CD4-positive, alpha-beta T cell treated with Interleukin-4 for 1 hour (primary cell): ENCODE results near the gene AHNAK.
"Not testable (repeated sequence)": the region's sequence is repeated elsewhere in the genome, so short reads cannot be mapped to it uniquely, and the experiment has no call there.

ENCODE experiments used
- DNase-seq, 2 donors: peaks; one replicate each; pipeline ENCODE4 v3.0.0-alpha.2; 2020 to 2022

Gene AHNAK

DNA sequence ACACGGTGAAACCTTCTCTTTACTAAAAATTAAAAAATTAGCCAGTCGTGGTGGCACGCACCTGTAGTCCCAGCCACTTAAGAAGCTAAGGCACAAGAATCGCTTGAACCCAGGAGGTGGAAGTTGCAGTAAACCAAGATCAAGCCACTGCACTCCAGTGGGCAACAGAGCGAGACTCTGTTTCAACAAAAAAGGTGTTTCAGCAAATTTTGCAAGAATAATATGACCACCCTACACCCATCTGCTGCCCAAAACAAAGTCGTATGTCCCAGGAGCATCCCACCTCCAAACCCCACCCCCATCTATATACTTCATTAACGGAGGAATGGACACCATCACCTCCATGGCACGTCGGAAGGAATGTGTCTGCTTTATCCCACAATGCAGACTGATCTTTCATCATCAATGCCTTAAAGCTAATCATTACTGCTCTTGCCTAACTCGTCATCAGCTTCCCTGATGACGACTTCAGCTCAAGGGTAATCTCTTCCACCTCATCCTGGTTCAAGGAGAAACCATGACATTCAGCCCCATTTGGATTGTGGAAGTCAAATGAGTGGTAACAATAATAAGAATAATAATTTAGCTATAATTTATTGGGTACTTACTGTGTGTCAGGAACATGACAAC, 93.7 kb downstream of the AHNAK start:
- no peak for DNase-seq

DNA sequence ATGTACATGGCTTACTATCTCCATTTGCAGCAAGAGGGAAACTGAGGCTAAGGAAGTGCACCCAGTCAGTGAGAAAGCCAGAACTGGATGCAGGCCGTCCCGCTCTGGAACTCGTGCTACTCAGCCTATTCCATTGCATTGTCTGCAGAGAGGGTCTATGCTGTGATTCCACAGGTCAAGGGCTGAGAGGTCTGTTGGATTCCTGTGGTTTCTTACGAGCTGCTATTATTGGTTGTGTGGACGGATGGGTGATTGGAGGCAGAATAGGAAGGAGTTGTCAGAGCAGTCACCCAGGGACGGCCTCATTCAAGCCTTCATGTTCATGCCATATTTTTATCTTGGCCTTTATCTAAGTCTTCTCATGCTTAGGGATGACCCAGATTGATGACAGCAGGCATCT, 94.3 kb downstream of the AHNAK start:
- DNase-seq, result no peak

DNA sequence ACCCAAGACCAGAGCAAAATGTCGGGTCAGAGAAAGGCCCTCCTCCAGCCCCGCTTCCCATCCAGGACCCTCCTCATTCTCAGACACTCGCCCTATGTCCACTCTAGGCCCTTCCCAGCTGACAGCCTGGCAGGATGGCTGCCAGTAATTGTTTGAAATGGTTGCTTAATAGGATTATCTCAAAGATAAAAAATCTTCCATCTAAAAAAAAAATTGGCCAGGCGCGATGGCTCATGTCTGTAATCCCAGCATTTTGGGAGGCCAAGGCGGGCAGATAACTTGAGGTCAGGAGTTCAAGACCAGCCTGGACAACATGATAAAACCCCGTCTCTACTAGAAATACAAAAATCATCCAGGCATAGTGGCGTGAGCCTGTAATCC, 95.4 kb downstream of the AHNAK start:
- DNase-seq, result no peak

DNA sequence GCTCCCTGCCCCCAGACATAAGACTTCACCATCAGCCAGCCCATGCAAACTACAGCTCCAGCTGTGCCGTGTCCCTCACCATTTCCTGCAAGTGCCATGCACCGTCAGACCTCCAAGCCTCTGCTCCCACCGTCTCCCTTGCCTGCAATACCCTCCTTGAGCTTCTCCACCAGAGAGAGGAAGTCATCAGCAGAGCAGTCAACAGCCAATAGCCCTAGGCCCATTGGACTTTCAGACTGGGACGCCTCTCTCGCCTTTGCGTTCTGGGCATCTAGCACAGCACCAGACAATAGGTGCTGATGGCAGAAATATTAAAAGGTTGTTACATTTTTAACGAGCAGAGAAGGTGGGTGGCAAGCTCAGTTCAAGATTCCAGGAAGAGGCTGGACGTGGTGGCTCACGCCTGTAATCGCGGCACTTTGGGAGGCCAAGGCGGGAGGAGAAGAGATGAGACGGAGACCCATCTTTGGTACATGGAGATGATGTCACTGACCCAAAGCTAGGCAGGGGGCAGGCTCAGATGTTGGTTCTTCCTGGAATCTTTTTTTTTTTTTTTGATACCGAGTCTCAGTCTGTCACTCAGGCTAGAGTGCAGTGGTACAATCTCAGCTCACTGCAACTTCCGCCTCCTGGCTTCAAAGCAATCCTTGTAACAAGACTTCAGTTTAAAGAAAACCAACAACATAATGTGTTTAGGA, 95.9 kb downstream of the AHNAK start:
- DNase-seq, result peak in 1 of 2 donors; percentile 18

DNA sequence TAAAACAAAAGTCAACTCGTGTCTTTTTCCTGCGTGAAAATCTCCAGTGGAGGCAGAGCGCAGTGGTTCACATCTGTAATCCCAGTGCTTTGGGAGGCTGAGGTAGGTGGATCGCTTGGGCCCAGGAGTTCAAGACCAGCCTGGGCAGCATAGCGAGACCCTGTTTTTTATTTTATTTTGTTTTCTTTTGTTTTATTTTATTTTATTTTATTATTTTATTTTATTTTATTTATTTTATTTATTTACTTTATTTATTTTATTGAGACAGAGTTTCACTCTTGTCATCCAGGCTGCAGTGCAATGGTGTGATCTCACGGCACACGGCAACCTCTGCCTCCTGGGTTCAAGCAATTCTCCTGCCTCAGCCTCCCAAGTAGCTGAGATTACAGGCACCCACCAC, 96.7 kb downstream of the AHNAK start:
- not testable (repeated sequence) for DNase-seq

DNA sequence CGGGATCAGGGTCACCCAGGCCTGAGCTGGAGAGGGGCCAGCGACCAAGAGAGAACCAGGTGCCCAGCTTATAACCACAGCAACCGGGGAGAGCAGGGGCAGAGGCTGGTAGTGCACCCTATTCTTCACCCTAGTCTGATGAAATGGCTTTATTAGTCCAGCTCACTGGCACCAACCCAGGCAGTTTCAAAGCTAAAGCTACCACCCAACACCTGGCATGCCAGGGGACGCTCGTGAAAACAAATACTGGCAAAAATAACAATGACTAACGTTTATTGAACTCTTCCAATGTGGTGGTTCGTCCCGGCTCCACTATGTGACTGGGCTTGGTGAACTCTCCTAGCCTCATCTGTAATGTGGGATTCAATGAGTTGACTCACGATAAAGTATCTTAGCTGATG, 97.2 kb downstream of the AHNAK start:
- DNase-seq, result no peak

DNA sequence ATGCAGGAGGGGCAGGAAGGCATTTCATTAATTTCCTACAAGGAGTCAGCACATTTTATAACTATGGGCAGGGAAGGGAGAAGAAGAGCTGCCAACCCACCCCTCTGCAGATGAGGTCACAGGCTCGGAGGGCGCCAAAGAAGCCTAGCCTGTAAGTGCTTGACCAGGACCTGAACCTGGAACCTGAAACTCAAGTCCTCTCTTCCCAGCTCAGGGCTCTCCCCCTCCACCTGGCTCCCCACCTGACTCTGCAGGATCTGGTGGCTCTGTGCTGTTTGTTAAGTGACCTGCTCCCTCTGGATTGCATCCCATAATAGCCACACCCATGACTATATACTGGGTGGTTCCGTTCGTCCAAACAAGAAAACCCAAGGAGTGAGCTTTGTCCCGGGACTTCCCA, 100.5 kb downstream of the AHNAK start:
- no peak for DNase-seq

DNA sequence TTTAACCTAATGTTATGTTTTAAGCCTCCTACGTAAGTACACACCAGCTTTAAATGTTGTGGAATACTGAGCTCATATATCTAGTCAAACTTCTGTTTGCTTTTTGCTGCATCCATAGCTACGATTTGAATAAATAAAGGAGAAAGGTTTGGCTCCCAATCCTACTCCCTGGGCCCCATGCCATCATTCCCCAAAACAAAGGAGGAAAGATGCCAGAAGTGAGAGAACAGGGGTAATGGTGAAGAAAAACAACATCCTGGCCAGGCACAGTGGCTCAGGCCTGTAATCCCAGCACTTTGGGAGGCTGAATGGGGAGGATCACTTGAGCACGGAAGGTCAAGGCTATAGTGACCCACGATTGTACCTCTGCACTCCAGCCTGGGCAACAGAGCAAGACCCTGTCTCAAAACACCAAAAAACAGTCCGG, 101.3 kb downstream of the AHNAK start:
- DNase-seq, result no peak

DNA sequence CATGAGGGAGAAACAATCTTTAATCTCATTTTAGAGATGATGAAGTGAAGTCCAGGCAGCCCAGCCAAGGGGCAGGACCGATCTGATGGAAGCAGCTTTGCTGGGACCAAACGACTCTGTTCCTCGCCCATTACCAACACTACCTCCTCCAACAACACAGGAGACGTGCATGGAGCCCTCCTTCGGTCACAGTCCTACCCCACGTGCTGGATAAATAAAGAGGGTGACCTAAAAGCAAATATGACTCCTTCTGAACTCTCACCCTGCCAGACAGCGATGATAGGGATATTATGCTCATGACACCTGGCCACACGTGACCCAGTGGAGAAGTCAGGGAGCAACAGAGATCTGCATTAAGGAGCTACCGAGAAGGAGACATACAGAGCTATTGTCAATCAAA, 101.8 kb downstream of the AHNAK start:
- no peak for DNase-seq

DNA sequence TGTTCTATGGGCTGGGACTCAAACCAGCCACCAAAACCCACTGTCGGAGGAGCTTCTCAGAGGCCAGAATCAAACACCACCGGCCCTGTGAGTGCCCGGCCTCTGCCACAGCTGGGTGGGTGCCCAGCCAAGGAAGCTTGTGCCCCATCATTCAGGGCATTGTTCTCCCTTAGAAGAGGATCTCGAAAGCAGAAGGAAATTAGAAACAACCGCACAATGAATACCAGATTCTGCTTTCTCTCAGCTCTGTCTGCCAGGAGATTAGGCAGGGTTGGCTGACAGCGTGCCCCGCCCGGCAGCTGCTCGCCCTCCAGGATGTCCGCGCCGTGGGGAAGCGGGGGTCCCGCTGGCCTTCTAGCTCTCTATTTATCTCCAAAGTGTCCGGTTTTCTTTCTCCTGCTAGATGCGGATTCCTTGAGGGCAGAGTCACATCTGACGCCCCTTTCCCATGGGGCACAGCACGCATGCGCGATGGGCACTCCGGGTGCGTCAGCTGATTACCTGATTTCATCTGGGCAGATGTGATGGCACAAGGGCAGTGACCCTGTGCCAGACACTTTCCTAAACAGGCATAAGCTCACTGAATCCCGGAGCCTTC, 102.3 kb downstream of the AHNAK start:
- peak; percentile 13 to 62 for DNase-seq

DNA sequence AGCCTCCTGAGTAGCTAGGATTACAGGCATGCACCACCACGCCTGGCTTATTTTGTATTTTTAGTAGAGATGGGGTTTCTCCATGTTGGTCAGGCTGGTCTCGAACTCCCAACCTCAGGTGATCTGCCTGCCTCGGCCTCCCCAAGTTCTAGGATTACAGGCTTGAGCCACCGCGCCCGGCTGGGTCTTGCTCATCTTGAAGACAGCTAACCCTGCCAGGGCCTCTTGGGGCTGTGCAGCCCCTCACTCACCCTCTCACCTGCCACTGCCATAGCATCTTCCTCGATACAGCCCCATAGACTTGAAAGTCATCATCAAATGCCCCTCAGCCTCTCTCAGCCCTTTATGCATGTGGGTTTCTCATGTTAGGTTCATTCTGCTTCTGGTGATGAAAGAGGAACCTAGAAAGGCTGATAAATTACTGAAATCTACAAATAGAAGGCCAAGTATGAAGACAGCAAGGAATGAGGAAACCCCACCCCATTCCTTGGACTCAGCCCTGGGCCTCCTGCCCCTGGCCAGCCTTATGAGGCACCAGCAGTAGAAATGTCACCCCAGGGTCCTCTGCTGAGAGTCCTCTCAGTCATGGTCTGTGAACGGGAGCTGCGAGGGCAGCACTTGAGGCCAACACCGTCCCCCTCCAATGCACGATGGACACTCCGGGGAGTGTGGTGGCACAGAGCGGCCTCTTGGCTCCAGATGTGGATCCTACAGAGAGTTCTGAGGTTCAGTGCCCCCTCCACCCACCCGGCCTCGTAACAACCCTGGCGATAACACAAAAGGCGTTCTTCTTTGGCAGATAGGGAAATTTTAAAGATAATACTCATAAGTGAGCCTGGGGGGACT, 103.0 kb downstream of the AHNAK start:
- peak in 1 of 2 donors; percentile 18 for DNase-seq

DNA sequence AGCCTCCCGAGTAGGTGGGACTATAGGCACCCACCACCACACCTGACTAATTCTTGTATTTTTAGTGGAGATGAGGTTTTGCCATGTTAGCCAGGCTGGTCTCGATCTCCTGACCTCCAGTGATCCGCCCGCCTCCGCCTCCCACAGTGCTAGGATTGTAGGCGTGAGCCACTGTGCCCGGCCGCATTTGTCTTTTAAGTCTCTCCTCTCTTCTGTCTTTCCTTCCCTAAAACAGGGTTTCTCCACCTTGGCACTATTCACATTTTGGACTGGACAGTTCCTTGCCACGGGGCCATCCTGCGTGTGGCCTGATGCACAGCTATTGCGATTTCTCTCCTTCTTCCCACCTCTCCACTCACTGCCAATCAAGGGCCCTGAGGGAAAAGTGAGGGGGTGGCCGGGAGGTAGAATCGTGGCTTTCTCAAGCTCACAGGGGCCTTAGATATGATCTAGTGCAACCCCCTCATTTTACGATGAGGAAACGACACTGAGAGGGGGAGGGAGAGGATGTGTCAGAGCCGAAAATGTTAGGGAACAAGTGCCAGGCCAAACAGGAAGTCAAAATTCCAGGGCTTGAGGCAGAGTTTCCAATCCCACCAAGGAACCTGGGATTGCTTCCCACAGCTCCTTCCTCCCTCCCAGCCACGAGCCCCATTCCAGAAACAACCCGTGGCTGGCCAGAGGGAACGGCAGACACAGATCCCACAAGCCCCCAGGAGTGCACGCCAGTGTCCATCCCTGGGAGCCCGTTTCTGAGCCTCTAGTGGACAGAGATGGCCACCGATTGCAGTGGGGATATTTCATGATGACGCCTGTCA, 106.6 kb downstream of the AHNAK start:
- no peak for DNase-seq

DNA sequence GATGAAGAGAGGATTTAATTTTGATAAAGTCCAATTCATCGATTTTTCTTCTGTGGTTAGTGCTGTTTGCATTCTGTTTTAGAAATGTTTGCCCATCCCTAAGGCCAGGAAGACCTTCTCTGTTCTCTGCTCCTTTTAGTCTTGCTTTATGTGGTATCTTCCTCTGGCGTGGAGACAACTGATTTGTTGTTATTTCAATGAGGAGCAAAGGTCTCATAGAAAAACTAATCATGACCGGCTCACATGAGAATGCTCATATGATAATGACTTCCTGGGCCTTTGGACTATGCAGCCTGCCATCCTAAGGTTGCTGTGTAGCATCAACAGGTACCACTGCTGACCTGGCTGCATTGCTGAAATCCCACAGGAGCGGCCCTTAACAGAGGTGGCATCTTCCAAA, 108.0 kb downstream of the AHNAK start:
- DNase-seq, result no peak

DNA sequence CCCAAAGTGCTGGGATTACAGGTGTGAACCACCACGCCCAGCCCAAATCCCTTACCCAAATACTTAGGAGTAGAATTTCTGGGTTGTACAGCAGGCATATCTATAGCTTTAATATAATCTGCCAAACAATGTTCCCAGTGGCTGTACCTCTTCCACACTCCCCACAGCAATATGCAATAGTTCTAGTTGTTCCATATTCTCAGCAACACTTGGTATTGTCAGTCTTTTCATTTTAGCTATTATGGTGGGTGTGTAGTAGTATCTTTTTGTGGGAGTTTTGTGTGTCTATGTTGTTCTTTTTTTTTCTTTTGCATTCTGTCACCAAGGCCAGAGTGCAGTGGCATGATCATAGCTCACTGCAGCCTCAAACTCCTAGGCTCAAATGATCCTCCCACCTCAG, 109.0 kb downstream of the AHNAK start:
- DNase-seq, result no peak

DNA sequence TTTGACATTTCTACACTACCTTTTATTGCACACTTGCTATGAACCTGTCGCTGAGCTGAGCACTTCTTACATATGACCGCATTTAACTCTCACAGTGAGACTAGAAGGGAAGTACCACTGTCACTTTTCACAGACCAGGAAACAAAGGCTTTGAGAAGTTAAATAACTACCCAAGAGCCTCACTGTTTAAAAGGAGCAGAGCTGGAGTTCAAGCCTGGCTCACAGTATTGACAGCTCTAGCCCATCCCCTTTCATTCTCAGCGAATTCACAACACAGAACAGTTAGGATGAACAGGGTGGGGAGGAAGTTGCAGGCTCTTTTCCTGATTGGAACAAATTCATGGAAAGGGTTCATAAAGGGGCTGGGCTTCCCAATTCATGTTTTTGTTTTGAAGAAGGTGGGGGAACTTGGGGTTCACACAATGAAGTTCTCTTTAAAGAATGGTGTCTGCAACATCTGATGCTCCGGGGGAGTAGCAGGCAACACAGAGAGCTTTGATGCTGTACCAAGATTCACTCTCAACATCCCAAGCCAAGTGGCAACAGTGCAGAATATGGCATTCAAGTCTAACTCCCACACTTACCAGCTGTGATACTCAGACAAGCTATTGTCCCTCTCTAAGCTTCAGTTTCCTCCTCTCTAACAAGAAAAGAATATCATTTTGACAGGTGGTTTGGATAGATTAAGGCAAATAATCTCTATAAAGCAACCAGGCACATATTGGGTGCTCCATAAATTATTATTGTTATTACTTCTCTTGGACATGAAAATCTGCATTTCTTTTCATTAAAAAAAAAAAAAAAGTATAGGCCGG, 110.6 kb downstream of the AHNAK start:
- no peak for DNase-seq

DNA sequence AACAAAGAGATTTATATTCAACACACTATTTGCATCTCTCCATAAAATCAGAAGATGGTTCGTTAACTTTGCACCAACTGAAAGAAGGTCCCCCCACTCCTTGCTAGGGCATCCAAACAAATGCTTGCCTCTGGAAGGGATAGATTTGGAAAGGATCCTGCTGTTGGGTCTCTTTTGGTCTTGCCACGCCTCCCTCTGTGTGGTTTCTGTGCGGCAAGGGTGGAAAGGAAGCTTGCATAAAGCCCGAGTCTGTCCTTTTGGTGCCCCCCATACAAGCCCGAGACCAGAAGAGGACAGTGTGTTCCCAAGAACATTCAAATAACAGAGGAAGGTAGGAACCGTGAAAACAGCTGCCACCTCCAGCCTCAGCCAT, 112.7 kb downstream of the AHNAK start:
- DNase-seq, result no peak

DNA sequence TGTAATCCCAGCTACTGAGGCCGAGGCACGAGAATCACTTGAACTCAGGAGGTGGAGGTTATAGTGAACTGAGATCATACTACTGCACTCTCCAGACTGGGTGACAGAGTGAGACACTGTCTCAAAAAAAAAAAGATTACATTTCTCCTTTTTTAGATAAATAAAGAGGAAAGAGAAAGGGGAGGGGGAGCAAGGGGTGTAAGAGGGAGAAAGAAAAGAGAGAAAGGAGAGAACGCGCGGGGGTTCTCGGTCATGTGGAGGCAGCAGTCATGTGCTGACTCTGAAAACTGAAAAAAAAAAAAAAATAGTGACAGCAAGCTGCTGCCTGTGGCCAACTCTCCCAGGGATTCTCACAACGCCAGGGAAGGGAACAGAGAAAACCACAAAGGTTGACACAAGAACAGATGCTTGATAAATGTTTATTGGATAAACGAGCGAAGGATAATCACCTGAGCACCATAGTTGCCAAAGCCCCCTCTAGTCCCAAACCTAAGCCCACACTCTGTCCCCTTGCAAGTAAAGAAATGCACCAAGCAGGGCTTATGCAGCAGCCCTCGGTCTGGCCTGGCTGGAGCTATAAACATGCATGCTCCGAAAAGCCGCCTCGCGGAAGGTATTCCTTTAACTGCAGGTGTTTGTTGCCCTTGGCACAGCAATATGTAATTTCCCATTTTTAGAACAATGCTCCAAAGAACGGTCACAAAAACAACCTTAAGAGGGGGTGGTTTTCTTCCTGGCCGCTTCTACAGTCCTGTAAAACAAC, 113.3 kb downstream of the AHNAK start:
- DNase-seq, result no peak

DNA sequence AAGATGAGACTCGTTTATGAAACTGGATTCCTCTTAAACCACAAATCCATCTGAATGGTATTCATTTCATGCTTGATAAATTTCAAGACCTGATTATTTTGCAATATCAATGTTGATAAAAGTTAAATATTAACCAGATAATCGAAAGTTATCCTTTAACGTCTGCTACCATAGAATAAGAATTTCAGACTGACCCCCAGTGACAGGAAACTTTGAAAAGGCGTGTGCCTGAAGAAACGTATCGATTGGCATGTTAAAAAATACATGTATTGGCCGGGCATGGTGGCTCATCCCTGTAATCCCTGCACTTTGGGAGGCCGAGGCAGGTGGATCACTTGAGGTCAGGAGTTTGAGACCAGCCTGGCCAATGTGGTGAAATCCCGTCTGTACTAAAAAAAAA, 113.9 kb downstream of the AHNAK start:
- no peak for DNase-seq

DNA sequence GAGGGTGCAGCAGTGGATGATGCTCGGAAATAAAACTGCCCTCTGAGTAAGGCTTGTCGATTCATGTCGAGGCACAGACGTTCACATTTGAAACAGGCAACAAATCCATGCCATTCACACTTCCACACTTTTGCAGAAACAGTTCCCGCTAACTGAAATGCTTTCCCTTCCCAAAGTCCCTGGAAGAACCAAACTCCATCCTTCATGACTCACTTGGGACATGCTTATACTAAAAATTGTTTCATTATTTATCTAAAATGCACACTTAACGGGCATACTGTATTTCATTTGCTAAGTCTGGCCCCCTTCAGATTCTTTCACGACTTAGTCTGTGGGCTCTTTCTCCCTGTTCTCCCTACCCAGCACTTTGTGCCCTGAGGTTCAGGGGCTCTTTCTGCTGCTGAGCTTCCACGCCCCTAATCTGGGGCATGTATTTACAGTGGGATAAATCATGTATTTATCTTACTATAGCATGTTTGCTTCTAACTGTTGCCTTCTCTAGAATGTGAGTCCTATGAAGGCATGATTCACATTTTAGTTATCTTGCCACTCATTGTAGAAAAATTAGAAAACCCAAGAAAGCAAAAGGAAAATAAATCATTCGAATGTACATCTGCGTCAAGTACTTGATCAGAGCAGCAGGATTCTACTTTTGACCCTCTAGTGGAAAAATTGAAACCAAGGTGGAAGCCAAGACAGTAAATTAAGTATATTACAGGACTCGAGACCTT, 115.3 kb downstream of the AHNAK start:
- no peak for DNase-seq

DNA sequence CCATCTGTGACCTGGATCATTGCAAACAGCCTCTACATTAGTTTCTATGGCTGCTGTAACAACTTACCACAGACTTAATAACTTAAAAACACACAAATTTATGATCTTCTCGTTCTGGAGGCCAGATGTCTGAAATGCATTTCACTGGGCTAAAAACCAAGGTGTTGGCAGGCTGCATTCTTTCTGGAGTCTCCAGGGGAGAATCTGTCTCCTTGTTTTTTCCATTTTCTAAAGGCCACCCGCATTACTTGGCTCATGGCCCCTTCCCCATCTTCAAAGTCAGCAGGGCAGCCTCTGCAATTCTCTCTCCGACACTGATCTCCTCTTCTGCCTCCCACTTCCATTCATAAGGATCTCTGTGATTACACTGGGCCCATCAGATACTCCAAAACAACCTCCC, 116.2 kb downstream of the AHNAK start:
- DNase-seq, result no peak
